ENCODE data around the gene PCED1A. TPM values are rescaled to one million over a fixed set of nuclear protein-coding genes. Genes with fewer than 3 reads are reported as not detected.

The PCED1A gene
- total and polyA plus RNA-seq, 9 of the 15 experiments (the other 6 are each of a cell fraction or from before 2014, with no cell fraction given), result 1.5 to 11.5 (median 5.9) TPM

DNA sequence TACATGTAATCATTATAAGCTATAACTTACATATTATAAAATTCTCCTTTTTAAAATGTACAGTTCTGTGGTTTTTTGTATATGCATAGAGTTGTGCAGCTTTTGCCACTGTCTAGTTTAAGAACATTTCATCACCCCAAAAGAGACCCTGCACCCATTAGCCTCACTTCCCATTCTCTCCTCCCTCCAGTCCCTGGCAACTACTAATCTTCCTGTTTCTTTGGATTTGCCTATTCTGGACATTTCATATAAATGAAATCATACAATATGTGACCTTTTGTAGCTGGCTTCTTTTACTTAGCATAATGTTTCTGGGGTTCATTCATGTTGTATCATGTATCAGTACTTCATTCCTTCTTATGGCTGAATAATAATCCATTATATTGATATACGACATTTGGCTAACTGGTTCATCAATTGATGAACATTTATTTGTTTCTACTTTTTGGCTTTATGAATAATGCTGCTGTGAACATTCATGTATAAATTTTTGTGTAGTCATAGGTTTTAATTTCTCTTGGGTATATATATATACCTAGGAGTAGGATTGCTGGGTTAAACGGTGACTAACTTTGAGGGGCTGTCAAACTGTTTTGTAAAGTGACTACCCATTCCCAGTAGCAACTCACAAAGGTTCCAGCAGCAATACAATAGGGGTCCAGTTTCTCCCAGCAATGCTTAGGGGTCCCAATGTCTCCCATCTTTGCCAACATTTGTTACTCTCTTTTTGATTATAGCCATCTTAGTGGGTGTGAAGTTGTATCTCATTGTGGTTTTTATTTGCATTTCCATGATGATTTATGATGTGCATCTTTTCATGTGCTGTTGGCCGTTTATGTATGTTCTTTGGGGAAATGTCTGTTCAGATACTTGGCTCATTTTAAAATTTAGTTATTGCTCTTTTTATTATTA lies 43.5 kb upstream of the PCED1A start:
- Histone ChIP-seq H3K4me2 (ENCODE audit: insufficient read depth, low read length) (no peak overlapping the region), H3K9ac (ENCODE audit: insufficient read depth in 1 of 2, low read depth in 2 of 2, low read length in 2 of 2) (no peak overlapping the region), H3K27me3 (ENCODE audit: control insufficient read depth in 2 of 2, insufficient read depth in 2 of 2, low read length in 2 of 2) (no peaks in the 10 kb centered on the region), H3K4me3 (no peak overlapping the region), H4K20me1 (replicated peaks; ENCODE audit: control insufficient read depth, insufficient read depth, low read length) (peaks cover 5% of the 10 kb centered on the region; the same call in 1 of the 2 replicates), H2AFZ (ENCODE audit: low read depth, low read length) (no peak overlapping the region), H3K27ac (ENCODE audit: extremely low read depth, low read depth, low read length) (no peak overlapping the region), H3K9me3 (replicated peaks; ENCODE audit: control insufficient read depth, insufficient read depth, low read depth, low read length) (no peaks in the 10 kb centered on the region), H3K9me1 (ENCODE audit: control insufficient read depth, insufficient read depth, low read length) (no peaks in the 10 kb centered on the region), H3K36me3 (ENCODE audit: control insufficient read depth, insufficient read depth, low read length) (peaks cover 2% of the 10 kb centered on the region; the same call in 1 of the 3 replicates), H3K79me2 (ENCODE audit: control insufficient read depth, insufficient read depth, low read length) (peaks cover 85% of the 10 kb centered on the region), H3K4me1 (replicated peaks in 1 of 2; ENCODE audit: control insufficient read depth in 2 of 2, insufficient read depth in 2 of 2, low read length in 2 of 2) (peaks cover 0 to 4% of the 10 kb centered on the region in 2 experiments; a peak in 2 of 5 replicates)
- no peak for DNase-seq (ENCODE audit: extremely low read depth in 1 of 4, low spot score in 3 of 4)
- 62% methylated on average over 3 of the region's 3 CpGs for WGBS (ENCODE audit: insufficient coverage, low coverage, missing lambda C conversion rate)
- no peak for TF ChIP-seq NEUROD1 (IDR thresholded peaks at IDR 0.05; ENCODE audit: borderline replicate concordance, low read depth, low read length, partially characterized antibody)
- ATAC-seq, result no peak
- ChIA-PET CTCF (ENCODE audit: low intra/inter-chr PET ratio) (no interaction called here), POLR2A (interaction anchor here (0.6 kb wide), 1 partner anchor 9 kb away, joined by 4 read pairs; no protein-coding TSS in a partner anchor)
- no peak for FAIRE-seq
- intact Hi-C loops (cut with micrococcal nuclease) (no loop called here), in situ Hi-C loops (cut with MboI) (no loop called here)
- no TSS peak for BruUV-seq (replicated peaks)

DNA sequence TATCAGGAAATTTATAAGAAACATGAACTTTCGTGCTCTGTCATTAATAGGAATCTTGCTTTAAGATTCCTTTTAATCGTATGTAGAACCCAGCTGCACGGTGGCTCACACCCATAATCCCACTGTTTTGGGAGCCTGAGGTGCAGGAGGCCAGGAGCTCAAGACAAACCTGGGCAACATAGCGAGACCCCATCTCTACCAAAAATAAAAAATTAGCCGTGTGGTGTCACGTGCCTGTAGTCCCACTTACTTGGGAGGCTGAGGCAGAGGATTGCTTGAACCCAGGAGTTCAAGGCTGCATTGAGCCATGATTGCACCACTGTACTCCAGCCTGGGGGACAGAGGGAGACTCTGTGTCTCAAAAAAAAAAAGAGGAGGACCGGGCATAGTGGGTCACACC lies 40.2 kb upstream of the PCED1A start:
- Histone ChIP-seq H2AFZ (ENCODE audit: low read depth, low read length) (no peak overlapping the region), H3K9me3 (replicated peaks; ENCODE audit: control insufficient read depth, insufficient read depth, low read depth, low read length) (no peaks in the 10 kb centered on the region), H3K79me2 (ENCODE audit: control insufficient read depth, insufficient read depth, low read length) (peaks cover 84% of the 10 kb centered on the region), H3K9ac (ENCODE audit: insufficient read depth in 1 of 2, low read depth in 2 of 2, low read length in 2 of 2) (no peak overlapping the region), H4K20me1 (replicated peaks; ENCODE audit: control insufficient read depth, insufficient read depth, low read length) (peaks cover 6% of the 10 kb centered on the region), H3K27me3 (ENCODE audit: control insufficient read depth in 2 of 2, insufficient read depth in 2 of 2, low read length in 2 of 2) (no peaks in the 10 kb centered on the region), H3K4me3 (no peak overlapping the region), H3K4me2 (ENCODE audit: insufficient read depth, low read length) (no peak overlapping the region), H3K4me1 (replicated peaks in 1 of 2; ENCODE audit: control insufficient read depth in 2 of 2, insufficient read depth in 2 of 2, low read length in 2 of 2) (peaks cover 4 to 5% of the 10 kb centered on the region in 2 experiments; a peak in 3 of 5 replicates), H3K9me1 (ENCODE audit: control insufficient read depth, insufficient read depth, low read length) (no peaks in the 10 kb centered on the region), H3K36me3 (ENCODE audit: control insufficient read depth, insufficient read depth, low read length) (peaks cover 13% of the 10 kb centered on the region; the same call in 1 of the 3 replicates), H3K27ac (ENCODE audit: extremely low read depth, low read depth, low read length) (no peak overlapping the region)
- in situ Hi-C loops (cut with MboI), result no loop called here
- 87% methylated on average over 6 of the region's 7 CpGs for WGBS (ENCODE audit: insufficient coverage, low coverage, missing lambda C conversion rate)
- BruUV-seq (replicated peaks), result no TSS peak
- ChIA-PET POLR2A (interaction anchor here (1.0 kb wide), 1 partner anchor 57 kb away, joined by 3 read pairs; no protein-coding TSS in a partner anchor), CTCF (ENCODE audit: low intra/inter-chr PET ratio) (no interaction called here)
- FAIRE-seq (no peak), ATAC-seq (no peak), DNase-seq (ENCODE audit: extremely low read depth in 1 of 4, low spot score in 3 of 4) (no peak)
- intact Hi-C loops (cut with micrococcal nuclease), result no loop called here
- TF ChIP-seq RFX1 (IDR thresholded peaks at IDR 0.05), result no peak
- no peak for TF ChIP-seq ZNF766 (CRISPR knock-in tag; conservative IDR thresholded peaks at IDR 0.05)
- TF ChIP-seq MCM3 (IDR thresholded peaks at IDR 0.05), result no peak
- TF ChIP-seq, protein P1, sequence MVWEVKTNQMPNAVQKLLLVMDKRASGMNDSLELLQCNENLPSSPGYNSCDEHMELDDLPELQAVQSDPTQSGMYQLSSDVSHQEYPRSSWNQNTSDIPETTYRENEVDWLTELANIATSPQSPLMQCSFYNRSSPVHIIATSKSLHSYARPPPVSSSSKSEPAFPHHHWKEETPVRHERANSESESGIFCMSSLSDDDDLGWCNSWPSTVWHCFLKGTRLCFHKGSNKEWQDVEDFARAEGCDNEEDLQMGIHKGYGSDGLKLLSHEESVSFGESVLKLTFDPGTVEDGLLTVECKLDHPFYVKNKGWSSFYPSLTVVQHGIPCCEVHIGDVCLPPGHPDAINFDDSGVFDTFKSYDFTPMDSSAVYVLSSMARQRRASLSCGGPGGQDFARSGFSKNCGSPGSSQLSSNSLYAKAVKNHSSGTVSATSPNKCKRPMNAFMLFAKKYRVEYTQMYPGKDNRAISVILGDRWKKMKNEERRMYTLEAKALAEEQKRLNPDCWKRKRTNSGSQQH (CRISPR knock-in tag; IDR thresholded peaks at IDR 0.05), result no peak
- TF ChIP-seq ZFP30 (CRISPR knock-in tag; IDR thresholded peaks at IDR 0.05; ENCODE audit: borderline replicate concordance), result no peak
- no peak for TF ChIP-seq FOXA1 (IDR thresholded peaks at IDR 0.05; ENCODE audit: borderline replicate concordance)
- TF ChIP-seq, protein P2, sequence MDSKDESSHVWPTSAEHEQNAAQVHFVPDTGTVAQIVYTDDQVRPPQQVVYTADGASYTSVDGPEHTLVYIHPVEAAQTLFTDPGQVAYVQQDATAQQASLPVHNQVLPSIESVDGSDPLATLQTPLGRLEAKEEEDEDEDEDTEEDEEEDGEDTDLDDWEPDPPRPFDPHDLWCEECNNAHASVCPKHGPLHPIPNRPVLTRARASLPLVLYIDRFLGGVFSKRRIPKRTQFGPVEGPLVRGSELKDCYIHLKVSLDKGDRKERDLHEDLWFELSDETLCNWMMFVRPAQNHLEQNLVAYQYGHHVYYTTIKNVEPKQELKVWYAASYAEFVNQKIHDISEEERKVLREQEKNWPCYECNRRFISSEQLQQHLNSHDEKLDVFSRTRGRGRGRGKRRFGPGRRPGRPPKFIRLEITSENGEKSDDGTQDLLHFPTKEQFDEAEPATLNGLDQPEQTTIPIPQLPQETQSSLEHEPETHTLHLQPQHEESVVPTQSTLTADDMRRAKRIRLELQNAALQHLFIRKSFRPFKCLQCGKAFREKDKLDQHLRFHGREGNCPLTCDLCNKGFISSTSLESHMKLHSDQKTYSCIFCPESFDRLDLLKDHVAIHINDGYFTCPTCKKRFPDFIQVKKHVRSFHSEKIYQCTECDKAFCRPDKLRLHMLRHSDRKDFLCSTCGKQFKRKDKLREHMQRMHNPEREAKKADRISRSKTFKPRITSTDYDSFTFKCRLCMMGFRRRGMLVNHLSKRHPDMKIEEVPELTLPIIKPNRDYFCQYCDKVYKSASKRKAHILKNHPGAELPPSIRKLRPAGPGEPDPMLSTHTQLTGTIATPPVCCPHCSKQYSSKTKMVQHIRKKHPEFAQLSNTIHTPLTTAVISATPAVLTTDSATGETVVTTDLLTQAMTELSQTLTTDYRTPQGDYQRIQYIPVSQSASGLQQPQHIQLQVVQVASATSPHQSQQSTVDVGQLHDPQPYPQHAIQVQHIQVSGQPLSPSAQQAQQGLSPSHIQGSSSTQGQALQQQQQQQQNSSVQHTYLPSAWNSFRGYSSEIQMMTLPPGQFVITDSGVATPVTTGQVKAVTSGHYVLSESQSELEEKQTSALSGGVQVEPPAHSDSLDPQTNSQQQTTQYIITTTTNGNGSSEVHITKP (IDR thresholded peaks at IDR 0.05; ENCODE audit: partially characterized antibody), result no peak
- no peak for TF ChIP-seq SETDB1 (IDR thresholded peaks at IDR 0.05; ENCODE audit: low read length)
